GM19023 (cell line): ENCODE measurements around the gene ELOVL5.

Experiments used
- ATAC-seq: cut with Tn5 transposase; IDR thresholded peaks from one replicate; pipeline ENCODE4 v1.9.1; 2021; ENCODE audit warnings: mild to moderate bottlenecking, moderate library complexity; ENCODE audit not compliant: unreplicated experiment

Gene ELOVL5

DNA sequence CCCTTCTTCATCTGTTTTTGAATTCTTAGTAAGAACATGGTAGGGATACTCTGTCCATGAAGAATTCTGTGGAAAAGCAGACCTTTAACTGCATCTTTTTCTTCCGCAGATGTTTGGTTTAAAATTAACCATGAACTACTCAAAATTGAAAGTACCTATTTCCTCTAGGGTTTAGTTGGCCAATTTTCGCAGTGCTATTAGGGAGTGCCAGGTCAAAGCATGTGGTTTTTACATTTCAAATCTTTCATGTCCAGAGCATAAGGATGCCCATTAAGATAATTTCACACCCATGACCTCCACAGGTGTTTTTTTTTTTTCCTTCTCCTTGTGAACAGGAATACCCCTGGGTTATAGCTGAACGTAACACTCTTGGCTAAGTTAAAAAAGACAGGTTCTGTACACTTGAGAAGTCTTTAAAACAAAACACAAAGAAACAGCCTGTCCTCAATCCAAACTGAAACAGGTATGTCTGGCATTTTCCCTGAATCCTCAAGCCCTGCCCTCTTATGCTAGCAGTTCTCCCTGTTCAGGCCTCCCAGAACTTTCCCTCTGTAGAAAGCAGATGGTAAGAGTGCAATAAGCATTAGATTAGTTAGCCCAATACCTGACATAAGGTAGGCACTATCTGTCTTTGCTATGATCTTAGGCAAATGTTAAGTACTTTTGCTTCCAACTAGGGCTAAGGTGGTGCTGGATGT lies 67.1 kb downstream of the ELOVL5 start:
- no peak for ATAC-seq

DNA sequence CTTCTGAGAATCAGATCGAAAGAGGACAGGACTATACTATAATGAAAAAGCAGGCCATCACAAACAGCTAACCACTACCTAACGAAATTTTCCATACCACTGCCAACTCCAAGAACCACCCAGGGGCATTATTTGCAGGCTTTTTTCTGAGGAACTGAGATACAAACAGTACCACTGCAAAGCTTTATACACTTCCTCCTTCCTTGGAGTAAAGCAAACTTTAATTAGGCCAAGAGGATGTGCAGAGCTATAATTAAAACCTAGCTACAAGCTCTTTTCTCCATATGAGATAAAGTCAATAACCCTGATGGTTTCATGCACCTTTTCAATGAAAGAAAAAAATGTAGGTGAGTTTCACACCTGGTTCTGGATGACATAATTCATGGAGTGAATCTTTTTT lies 68.5 kb downstream of the ELOVL5 start:
- no peak for ATAC-seq

DNA sequence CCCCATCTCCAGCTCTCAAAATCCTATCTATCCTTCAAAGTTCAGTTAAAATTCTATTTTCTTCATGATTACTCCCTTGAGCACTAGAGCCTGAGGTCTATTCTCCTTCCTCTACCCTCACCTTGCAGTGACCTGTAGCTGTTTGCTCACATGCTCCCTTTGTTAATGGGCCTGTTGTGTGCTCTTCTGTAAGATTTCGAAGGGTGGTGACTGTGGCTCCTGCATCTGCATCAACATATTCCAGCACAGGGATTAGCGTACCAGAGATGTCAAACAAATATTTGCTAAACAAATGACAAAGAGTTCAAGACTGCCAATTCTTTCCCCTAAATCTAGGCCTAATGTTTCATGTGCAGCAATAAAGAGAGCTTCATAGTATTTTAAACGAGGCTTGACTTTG lies 69.5 kb downstream of the ELOVL5 start:
- no peak for ATAC-seq

DNA sequence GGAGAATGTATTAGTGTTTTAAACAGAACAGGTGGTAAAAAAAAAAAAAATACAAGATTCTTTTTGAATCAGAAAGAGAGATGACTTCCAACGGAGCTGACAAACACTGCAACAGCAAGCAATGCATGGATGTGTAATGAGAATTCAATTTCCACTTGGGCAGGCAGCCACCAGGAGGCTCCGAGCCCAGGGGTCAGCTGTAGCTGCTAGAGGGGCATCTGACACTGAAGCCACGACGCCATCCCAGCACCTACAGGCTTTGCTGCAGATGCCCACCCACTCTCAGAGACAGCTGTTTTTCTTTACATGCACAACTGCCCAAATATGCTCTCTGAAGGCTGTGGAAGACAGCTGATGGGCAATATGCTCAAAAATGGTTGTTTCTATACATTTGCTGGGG lies 75.4 kb downstream of the ELOVL5 start:
- no peak for ATAC-seq

DNA sequence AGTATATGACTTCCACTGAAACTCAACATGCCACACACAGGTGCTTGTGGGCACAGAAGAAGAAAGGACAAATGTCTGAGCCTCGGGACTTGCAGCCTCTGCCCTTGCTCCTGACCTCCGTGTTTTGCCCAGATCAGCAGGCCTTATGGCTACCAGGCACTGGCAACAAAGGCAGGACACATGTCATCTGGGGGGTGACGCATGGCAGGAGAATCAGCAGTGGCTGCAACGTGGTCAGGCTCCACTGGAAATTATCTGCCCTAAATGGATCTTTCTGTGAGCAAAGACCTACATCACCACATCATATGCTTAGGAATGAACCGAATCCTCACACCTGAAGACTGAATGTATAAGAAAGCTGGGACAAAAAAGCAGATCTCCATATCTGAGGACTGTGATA lies 78.9 kb downstream of the ELOVL5 start:
- ATAC-seq: no peak

DNA sequence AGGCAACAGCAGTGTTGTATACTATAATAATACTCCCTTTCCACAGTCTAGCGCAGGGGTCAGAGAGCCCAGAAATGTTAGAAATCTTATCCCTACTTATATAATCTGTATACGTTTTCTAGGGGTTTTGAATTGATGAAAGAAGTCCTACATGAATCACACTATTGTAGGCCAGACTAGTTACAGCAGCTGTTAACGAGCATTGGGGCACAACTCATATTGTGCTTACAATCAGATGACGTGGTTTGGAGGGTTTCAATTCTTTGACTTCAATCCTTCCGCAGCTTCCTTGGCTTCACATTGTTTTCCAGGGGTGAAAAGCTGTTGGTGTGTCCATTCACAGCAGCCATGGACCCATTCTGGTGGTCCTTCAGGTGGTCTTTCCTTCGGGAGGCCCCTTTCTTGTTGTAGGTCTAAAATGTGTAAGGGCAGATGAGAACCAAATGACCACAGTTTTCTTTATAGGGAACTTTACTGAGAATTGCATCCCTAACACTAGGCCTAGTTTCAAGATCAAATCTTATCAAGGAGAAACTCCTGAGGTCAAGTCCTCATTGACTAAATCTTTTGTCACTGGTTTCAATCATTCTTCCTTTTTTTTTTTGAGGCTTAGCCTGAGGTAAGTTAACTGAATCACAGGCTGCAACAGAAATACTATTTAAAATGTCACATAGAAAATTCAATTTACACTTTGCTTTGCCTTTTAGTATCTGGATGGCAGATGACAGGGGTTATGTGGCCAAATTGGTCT lies 79.7 kb downstream of the ELOVL5 start:
- ATAC-seq: no peak

DNA sequence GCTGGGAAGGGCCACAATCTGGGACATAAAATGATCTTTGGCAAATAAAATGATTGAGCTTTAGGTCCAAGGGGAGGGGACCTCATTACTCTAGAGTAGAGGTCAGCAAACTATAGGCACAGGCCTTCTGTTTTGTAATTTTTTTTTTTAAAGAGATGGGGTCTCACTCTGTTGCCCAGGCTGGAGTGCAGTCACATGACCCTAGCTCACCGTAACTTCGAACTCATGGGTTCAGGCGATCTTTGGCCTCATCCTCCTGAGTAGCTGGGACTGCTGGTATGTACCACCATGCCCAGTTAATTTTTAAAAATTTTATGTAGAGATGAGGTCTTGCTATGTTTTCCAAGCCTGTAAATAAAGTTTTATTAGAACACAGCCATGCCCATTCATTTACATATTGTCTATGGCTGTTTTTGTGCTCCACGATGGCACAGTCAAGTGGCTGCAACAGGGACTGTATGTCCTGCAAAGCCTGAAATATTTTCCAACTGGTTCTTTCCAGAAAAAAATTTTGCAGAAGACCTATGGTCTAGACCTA lies 82.1 kb downstream of the ELOVL5 start:
- ATAC-seq: no peak

DNA sequence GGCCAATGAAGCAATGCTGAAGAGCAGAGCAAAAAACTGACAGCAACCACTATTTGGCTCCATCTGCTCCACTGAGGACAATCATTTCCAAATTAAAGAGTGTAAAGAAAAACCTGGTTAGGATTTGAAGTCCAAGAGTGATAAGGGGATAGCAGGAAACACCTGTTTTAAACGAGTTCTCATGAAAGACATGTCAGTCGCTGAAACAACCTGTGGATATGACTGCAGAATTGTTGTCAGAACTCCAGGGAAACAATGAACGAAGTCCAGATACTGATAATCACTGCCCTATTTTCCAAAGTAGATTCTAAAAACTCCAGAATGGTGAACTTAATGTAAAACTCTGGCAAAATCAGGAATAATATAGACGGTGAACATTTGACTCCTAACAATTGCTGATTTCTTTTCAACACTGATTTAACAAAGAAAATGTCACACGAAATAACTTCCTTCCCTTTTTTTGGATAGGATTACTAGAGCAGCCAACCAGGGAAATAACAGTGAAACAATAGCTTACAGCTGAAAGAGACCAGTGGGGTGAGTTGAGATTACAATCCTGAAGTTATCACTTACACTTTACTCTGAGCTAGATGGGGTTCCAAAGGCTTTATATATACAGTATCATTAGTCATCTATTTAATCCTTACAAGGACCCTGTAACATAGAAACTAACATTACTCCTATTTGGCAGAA lies 83.7 kb downstream of the ELOVL5 start:
- ATAC-seq: no peak

DNA sequence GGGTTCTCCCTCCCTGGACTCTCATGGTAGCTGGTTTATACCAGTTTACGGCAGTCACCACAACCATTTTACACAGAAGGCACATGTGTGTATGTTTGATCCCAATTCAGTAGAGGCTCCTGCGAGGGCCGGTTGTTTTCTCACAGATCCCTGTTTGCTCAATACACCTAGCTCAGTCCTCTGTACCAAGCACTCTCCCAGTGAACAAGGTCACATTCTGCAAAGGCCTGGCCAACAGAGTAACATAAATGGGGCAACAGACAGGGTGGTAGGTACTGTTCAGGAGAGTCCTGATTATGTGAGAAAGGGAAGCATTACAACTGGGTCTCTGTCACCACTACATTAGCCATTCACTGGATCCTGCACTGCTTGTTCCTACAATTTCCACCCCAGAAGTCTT lies 84.4 kb downstream of the ELOVL5 start:
- no peak for ATAC-seq

DNA sequence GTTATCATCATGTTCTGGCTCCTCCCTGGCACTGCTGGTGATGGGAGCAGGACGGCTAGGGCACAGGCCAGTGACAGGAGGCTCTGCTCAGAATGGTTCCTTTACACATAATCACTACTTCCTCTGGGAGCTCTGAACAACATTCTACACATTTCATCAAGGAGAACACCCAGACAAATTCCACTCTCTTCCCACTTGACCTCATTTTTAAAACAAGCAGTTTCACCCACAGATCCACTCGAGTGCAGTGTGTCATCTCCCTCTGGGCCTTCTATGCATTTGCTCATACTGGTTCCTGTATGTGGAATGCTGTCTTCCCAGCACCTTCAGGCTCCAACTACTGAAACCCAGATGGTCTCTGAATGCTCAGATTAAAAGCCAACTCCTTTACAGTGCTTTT lies 84.8 kb downstream of the ELOVL5 start:
- ATAC-seq: no peak

DNA sequence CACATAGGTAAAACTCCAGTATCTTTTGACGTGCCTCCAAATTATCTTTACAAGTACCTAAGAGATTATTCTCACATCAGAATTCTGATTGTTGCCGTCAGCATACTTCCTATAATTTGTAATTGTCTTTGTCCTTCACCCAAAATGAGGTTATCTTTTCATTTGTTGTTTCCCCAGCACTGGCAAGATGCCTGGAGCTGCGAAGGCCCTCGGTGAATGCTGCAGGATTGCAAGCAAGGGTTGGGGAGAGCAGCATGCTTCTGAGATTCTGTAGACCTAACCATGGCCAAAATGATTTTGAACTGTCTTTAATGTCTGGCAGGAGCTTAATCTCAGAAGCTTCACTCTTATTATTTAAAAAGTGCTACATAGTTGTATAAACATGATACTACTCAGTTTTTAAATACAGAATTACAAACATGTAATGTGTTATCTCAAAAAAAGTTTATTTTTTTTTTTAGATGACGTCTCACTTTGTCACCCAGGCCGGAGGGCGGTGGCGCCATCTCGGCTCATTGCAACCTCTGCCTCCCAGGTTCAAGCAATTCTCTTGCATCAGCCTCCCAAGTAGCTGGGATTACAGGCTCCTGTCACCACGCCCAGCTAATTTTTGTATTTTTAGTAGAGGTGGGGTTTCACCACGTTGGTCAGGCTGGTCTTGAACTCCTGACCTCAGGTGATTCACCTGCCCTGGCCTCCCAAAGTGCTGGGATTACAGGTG lies 88.7 kb downstream of the ELOVL5 start:
- no peak for ATAC-seq

DNA sequence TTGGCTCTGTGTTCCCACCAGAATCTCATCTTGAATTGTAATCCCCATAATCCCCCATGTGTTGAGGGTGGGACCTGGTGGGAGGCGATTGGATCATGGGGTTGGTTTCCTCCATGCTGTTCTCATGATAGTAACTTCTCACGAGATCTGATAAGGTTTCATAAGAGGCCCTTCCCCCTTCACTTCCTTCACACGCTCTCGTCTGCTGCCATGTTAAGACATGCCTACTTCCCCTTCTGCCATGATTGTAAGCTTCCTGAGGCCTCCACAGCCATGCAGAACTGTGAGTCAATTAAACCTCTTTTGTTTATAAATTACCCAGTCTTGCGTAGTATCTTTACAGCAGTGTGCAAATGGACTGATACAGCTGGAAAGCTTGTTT lies 90.0 kb downstream of the ELOVL5 start:
- no peak for ATAC-seq

DNA sequence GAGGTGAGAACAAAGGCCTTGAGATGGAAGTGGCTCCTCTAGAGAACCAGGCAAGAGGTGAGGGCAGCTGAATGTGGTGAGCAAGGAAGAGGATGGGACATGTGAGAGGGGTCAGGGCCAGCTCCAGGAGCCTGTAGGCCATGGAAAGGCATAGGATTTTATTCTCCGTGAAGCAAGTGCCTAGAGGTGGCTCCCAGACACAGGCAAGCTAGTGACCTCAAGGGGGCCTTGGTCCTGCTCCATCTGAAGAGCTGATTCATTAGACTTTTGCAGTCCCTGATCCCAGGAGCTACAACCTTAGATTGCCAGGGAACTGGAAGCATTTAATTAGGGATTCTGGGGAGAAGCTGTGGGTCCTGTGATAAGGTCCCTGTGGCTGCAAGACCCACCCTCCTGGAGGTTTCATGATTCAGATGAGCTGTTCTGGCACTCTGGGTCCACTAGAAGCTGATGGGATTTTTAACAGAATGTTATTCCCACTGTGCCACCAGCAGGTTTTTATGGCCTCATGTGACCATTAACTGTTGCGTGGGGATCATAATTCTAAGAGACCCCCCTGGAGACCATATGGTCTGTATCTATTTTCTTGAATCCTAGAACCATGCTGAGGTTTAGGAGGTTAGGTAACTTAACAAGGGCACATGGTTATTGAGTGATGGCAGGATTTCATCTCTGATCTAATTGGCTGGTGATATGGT lies 90.5 kb downstream of the ELOVL5 start:
- ATAC-seq: no peak

DNA sequence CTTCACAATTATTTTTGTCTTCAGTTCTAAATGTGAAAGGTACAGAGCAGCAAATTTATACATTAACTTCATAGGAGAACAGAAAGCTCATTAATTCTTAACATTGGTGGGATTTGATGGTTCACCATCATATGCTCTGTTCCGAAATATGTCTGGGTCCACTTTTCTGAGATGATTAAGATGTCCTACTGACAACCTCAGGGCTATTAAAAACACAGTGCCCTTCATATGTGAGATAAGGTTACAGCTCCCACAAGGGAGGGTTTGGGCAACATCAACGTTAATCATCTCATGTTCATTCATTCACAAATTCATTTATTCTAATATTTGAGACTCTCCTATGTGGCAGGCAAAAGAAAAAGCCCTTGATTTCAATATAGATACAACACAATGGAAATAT lies 91.2 kb downstream of the ELOVL5 start:
- ATAC-seq: no peak

DNA sequence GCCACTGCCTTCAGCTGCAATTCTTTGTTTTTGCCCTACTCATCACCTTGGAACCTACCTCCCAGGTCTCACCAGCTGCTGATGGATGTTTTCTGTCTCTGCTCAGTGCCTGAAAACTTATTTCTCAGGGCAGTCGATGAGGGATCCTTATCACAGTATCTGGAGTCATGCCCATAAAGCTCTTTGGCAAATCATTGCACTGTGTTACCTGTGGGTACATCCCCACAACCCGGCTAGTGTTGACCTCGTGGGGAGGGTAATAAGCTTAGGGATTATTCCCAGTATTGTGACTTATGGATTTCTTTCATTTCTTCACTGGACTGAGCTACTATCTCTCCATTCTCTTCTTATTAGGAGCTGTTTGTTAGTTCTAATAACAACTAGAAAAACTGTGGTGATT lies 91.7 kb downstream of the ELOVL5 start:
- no peak for ATAC-seq

DNA sequence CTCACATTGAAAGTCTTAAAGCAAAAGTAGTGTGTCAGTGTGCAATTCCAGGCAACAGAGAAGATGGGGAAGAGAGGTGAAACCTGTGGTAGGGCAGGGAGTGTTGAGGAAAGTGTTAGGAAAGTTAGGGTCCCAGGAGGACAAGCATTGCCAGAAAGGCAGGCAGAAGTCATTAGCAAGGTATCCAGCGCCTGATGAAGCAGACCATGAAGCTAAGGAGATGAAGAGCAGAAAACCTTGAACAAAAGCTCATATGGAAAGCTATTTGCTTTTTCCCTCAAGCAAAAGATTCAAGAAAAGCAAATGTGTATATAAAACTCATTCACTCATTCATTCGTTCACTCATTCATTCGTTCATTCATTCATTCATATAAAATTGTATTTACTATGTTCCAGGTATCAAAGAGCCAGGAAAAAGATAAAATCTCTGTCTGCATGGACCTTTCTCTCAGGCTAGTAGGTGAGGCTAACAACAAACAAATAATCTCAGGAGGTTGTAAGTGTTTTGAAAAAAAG lies 96.5 kb downstream of the ELOVL5 start:
- ATAC-seq: no peak

DNA sequence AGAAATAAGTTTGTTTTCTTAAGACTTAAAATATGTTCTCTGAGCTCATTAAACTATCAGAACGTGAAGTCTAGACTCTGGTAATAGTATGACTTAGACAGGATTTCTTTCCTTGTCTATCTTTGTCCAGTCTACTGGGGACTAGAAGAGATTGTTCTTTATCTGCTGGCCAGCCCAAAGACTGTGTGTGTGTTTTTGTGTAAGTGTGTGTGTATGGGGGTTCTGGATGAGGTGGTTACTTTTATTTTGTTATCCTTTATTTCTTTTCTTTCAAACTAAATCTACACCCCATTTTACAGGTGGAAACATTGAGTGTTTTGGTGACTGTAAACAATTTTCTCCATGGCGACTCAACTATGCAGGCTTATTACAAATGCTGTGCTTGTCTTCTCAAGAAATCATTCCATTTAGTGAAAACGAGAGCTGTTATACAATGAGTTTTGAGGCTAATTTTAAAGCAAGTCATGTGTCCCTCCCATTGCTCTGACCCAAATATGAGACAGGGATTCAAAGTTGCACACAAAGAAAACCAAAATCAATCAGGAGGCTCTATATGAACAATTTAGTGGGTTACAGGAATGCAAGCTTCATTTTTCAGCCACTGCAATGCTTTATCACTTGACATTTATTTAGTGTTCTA lies 97.6 kb downstream of the ELOVL5 start:
- ATAC-seq: no peak

DNA sequence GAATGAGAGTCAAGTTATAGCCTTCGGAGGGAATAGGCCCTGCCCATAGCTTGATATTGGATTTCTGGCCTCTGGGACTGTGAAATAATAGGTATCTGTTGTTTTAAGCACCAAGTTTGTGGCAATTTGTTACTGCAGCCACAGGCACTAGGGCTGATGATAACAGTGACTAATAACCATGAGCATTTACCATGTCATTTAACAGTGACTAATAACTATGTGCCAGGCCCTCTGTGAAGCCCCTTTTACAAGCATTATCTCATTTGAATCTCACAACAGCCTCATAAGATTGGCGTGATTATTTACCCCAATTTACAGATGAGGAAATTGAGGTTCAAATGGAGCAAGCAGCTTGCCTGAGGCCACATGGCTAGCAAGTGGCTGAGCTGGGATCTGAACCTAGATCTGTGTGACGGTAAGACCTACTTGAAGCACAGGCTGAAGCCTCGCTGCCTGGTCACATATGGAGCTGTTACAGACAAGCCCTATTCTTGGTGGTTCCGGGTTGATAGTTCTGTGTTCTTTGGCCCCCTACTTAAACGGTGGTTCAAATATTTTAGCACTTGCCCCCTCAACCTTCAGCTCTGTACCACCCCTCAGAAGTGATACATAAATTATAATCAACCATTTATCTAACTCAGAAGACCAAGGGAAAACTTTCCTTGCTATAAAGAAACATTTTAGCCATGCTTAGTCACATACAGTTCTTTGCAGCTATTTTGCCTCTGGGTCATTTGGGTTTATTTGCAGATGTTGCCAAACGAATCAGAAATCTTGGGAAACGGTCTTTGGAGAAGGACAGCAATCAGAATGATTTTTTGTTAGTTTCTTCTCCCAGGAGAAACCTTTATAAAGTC lies 98.3 kb downstream of the ELOVL5 start:
- ATAC-seq: no peak

DNA sequence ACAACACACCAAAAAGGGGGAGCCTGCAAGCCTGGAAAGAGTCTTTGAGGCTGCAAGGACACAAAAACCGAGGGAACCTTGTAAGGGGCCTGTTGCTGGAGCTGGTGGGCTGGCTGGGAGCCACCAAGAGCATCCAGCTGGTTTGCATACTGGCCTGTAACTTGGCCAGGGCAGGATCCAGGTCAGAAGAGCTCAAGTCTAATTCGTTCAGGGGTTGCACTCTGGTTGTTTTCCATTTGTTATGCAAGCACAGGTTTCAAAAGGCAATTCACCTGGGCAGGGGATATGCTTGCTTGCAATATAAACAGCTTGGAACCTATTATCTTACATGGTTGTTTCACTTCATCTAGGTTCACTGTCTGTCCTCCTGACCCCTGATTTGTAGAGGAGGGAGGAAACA lies 101.8 kb downstream of the ELOVL5 start:
- no peak for ATAC-seq
